ENCODE data around the gene FAM241A. TPM values are rescaled to one million over a fixed set of nuclear protein-coding genes. Genes with fewer than 3 reads are reported as not detected.

Gene FAM241A
- total RNA-seq, 4 donors from 2014 or later = 4.0 to 5.6 (median 4.6) TPM

DNA sequence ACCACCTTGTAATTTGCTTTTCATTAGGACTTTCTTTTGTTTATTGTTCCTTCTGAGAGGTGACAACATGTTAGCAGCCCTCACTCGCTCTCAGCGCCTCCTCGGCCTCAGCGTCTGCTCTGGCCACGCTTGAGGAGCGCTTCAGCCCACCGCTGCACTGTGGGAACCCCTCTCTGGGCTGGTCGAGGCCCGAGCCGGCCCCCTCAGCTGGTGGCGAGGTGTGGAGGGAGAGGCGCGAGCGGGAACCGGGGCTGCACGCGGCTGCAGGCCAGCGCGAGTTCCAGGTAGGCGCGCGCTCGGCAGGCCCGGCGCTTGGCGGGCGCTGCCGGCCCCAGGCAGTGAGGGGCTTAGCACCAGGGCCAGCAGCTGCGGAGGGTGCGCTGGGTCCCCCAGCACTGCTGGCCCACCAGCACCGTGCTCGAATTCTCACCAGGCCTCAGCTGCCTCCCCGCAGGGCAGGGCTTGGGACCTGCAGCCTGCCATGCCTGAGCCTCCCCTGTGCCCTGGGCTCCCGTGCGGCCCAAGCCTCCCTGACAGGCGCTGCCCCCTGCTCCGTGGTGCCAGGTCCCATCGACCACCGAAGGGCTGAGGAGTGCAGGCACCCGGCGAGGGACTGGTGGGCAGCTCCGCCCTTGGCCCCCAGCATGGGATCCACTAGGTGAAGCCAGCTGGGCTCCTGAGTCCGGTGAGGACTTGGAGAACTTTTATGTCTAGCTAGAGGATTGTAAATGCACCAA, 77.1 kb downstream of the FAM241A start:
- TF ChIP-seq, protein P1, sequence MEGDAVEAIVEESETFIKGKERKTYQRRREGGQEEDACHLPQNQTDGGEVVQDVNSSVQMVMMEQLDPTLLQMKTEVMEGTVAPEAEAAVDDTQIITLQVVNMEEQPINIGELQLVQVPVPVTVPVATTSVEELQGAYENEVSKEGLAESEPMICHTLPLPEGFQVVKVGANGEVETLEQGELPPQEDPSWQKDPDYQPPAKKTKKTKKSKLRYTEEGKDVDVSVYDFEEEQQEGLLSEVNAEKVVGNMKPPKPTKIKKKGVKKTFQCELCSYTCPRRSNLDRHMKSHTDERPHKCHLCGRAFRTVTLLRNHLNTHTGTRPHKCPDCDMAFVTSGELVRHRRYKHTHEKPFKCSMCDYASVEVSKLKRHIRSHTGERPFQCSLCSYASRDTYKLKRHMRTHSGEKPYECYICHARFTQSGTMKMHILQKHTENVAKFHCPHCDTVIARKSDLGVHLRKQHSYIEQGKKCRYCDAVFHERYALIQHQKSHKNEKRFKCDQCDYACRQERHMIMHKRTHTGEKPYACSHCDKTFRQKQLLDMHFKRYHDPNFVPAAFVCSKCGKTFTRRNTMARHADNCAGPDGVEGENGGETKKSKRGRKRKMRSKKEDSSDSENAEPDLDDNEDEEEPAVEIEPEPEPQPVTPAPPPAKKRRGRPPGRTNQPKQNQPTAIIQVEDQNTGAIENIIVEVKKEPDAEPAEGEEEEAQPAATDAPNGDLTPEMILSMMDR (IDR thresholded peaks at IDR 0.05) = no peak
- TF ChIP-seq POLR2A (IDR thresholded peaks at IDR 0.05) = no peak
- no peak overlapping the region for H3K4me3 ChIP-seq (ENCODE audit: low read depth, poor library complexity, severe bottlenecking)
- no peak for DNase-seq (ENCODE audit: low spot score in 2 of 2)
- WGBS, 2 donors = 94 to 95% methylated on average over 20 to 24 of the region's 43 CpGs
- intact Hi-C loops (cut with DNase I; ENCODE audit: low total_unique reads) = no loop called here

DNA sequence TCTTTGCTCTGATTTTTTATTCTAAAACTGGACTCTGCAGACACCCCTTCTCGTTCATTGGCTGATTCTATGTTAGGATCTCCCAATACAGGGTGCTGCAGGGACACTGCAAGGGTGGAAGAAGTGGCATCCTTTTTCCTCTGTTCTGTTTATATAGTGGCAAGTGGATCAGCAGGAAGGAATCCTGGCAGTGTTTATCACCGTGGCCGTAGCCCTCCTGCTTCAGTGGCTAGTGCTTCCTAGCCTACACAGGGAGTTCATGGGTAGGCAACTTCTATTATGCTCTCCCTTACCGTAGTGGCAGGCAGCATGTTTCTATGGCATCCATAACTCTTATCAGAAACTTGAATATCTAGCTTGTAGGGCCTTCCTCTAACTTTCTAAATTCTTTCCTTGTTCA, 79.9 kb downstream of the FAM241A start:
- DNase-seq (ENCODE audit: low spot score in 2 of 2) = no peak
- intact Hi-C loops (cut with DNase I; ENCODE audit: low total_unique reads) = no loop called here
- H3K4me3 ChIP-seq (ENCODE audit: low read depth, poor library complexity, severe bottlenecking) = no peak overlapping the region
- WGBS, 2 donors = 73 to 83% methylated on average over 4 of the region's 4 CpGs
- no peak for TF ChIP-seq POLR2A (IDR thresholded peaks at IDR 0.05)
- TF ChIP-seq, protein P1 (IDR thresholded peaks at IDR 0.05) = no peak

DNA sequence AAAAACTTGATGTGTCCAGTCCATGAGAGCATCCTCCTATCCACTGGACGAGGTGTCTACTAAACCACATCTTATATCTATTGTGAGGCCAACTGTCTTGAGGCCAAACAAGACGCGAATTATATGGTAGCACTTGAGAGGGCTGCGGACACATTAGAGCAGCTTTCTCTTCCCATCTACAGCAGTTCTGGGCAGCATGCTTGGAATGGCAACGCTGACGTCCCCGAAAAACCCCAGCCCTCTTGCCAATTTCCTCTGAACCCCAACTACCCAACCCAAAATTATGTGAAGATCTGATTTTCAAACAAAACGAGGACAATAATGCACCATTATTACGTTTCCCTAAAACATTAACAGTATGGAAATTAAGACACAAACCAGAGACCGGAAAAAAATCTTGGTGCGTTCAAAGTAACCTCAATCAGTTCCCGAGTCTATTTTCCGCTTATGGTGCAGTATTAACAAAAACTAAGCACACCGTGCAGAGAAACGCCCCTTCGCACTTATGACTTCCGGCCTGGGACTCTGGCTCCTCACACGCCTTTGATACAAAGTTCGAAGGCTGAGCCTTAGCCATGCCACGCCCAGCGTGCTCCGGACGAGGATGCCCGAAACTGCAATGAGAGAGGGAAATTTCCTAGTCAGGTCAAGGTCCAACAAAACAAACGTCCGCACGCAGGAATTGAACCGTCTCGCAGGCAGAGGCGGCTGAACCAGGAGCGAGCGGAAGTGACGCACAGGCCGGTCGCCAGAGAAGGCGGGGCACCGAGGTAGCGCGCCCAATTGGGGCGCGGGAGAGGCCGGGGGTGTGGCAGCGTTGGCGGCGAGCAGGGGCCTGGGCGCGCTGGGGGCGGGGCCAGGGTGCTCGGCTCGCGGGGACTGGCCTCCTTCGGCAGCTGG, 85.9 kb downstream of the FAM241A start:
- H3K4me3 ChIP-seq (ENCODE audit: low read depth, poor library complexity, severe bottlenecking) = peak overlapping the region; percentile 98
- WGBS, 2 donors = 0 to 1% methylated on average over 40 of the region's 52 CpGs
- TF ChIP-seq, protein P1 (IDR thresholded peaks at IDR 0.05) = no peak
- no peak for TF ChIP-seq POLR2A (IDR thresholded peaks at IDR 0.05)
- peak; percentile 96 to 99 for DNase-seq (ENCODE audit: low spot score in 2 of 2)
- intact Hi-C loops (cut with DNase I; ENCODE audit: low total_unique reads) = no loop called here

DNA sequence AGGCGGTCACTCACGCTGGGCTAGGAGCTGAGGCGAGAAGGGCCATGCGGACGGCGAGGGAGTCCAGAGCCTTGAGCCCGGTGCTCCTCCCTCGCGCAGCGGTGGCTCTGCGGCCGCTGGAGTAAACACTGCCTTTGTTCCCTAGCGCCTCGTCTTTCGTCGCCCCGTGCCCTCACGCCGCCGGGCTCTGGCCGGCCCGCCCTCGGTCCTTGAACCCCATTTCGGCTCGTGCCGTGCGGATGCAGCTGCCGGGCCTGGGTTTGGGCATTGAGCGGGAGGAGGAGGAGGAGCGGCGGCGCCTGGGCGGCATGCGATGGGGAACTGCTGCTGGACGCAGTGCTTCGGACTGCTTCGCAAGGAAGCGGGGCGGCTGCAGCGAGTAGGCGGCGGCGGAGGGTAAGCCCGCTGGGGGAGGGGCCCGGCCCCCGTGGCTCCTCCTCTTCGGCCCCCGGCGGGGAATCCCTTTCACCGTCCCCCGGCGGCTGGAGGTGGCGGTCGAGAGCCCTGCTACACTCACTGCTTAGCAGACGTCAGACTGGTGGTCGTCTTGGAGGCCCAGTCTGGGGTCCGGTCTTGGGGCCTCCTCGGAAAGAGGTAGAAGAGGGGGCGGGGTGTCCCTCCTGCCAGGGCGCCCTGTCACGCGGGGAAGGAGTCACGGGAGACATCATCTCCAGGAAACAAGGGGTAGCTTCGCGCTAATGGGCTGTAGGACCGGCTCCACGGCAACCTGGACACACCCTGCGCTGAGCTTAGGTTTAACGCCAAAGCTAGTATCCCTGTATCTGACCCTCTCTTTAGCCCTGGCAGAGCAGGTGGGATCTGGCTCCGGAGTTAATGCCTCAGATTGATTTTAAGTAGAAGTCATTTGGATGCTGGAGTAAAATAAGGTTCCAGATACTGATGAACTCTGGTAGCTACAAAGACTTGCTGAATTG, 86.8 kb downstream of the FAM241A start, which contains the start of gene AP1AR:
AP1AR (plus strand) TSS at position 9 of the 935 bp plus-strand sequence; CDS start at position 314, 305 bp downstream.
- no peak for TF ChIP-seq POLR2A (IDR thresholded peaks at IDR 0.05)
- TF ChIP-seq, protein P1 (IDR thresholded peaks at IDR 0.05) = no peak
- intact Hi-C loops (cut with DNase I; ENCODE audit: low total_unique reads) = no loop called here
- H3K4me3 ChIP-seq (ENCODE audit: low read depth, poor library complexity, severe bottlenecking) = peak within 1 kb of the TSS; percentile 98
- WGBS, 2 donors = 0% methylated on average over 39 to 62 of the region's 70 CpGs
- peak; percentile 75 to 96 for DNase-seq (ENCODE audit: low spot score in 2 of 2)

DNA sequence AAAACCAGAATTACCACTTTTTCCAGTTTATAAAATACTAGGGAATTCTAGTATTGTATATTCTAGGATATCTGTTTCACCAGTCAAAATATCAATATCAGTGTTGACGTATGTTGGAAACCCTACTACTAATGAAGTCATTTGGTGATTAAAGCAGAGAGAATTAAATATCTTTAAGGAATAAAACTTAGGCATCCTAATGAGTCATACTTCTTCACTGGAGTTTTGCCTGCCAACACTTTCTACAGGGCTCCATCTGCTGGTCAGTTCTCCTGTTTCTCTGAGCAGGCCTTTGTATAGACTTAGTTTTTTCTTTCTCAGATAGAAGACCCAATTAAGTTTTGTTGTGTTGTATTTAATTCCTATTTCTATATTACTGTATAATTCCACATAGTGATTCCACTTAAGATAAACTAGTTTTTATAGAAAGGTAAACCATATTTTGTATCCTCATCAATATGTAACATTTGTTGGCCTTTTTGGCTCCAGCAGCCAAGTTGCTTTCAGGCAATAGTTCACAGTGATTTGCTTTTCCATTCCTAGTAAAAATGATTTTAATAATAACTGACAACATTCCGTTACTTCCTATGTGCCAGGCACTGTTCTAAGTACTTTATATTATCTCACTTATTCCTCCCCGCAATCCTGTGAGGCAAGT, 89.8 kb downstream of the FAM241A start:
- no peak overlapping the region for H3K4me3 ChIP-seq (ENCODE audit: low read depth, poor library complexity, severe bottlenecking)
- TF ChIP-seq, protein P1 (IDR thresholded peaks at IDR 0.05) = peak in 1 of 3 donors; percentile 13
- TF ChIP-seq POLR2A (IDR thresholded peaks at IDR 0.05) = no peak
- DNase-seq (ENCODE audit: low spot score in 2 of 2) = peak in 1 of 2 donors; percentile 75
- intact Hi-C loops (cut with DNase I; ENCODE audit: low total_unique reads) = loop anchor here (5.0 kb wide), 1 partner anchor 138 kb away; no protein-coding TSS in a partner anchor
- 42 to 52% methylated on average over 3 of the region's 3 CpGs for WGBS, 2 donors

Data from lower leg skin (tissue), 4 donors.